Measurements from ENCODE around the gene DRAXIN.

DNA sequence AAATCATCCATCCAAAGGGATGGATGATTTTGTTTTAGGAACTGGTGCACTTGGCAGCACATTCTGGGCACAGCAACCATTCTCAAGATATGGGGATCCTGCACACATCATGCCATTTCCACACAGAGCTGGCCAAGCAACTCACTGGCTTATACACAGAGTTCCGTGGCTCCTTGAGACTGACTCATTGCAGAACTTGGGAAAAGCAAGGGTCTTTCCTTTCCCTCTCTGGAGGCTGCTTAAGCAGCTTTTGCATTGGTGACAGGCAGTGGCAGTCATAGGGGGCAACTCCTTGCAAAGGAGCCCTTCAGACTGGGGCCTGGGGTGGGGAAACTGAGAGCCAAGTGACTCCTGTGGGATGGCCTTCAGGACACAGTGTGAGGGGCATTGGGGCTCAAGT is 8.7 kb upstream of the DRAXIN start:
- TF ChIP-seq, protein P1, sequence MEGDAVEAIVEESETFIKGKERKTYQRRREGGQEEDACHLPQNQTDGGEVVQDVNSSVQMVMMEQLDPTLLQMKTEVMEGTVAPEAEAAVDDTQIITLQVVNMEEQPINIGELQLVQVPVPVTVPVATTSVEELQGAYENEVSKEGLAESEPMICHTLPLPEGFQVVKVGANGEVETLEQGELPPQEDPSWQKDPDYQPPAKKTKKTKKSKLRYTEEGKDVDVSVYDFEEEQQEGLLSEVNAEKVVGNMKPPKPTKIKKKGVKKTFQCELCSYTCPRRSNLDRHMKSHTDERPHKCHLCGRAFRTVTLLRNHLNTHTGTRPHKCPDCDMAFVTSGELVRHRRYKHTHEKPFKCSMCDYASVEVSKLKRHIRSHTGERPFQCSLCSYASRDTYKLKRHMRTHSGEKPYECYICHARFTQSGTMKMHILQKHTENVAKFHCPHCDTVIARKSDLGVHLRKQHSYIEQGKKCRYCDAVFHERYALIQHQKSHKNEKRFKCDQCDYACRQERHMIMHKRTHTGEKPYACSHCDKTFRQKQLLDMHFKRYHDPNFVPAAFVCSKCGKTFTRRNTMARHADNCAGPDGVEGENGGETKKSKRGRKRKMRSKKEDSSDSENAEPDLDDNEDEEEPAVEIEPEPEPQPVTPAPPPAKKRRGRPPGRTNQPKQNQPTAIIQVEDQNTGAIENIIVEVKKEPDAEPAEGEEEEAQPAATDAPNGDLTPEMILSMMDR (IDR thresholded peaks at IDR 0.05) = no peak
- TF ChIP-seq POLR2A (IDR thresholded peaks at IDR 0.05) (no peak), POLR2AphosphoS5 (IDR thresholded peaks at IDR 0.05) (no peak)
